Measurements from ENCODE around the gene MYOF. TPM values are rescaled to one million over a fixed set of nuclear protein-coding genes. Genes with fewer than 3 reads are reported as not detected.

MYOF gene
- total and polyA plus RNA-seq, 9 of the 15 experiments (the other 6 are each of a cell fraction or from before 2014, with no cell fraction given) = 0.06 to 0.27 TPM; not detected in 7

DNA sequence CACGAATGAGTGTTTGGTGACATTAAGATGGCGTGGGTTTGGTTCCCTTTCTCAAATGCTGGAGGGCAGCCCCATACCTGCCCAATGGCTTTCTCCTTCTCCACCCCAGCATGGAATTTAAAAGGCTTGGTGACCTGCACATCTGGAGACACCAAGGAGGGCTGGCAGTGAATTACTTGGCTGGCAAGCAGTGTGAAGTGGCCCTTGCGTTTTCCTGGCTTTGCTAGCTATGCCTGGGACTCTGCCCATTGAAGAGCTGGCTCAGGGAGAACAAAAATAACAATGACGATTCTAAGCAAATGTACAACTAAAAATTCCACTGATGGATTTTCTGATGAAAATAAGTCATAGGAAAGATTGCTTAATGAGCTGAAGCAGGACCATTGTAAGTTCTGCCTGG lies 204.8 kb downstream of the MYOF start:
- Histone ChIP-seq H3K79me2 (ENCODE audit: control insufficient read depth, insufficient read depth, low read length) (no peaks in the 10 kb centered on the region), H3K9me1 (ENCODE audit: control insufficient read depth, insufficient read depth, low read length) (no peaks in the 10 kb centered on the region), H3K4me3 (no peak overlapping the region), H3K4me1 (replicated peaks in 1 of 2; ENCODE audit: control insufficient read depth in 2 of 2, insufficient read depth in 2 of 2, low read length in 2 of 2) (no peaks in the 10 kb centered on the region), H4K20me1 (replicated peaks; ENCODE audit: control insufficient read depth, insufficient read depth, low read length) (no peaks in the 10 kb centered on the region), H3K9ac (ENCODE audit: insufficient read depth in 1 of 2, low read depth in 2 of 2, low read length in 2 of 2) (no peak overlapping the region), H2AFZ (ENCODE audit: low read depth, low read length) (no peak overlapping the region), H3K4me2 (ENCODE audit: insufficient read depth, low read length) (no peak overlapping the region), H3K36me3 (ENCODE audit: control insufficient read depth, insufficient read depth, low read length) (no peaks in the 10 kb centered on the region), H3K27me3 (ENCODE audit: control insufficient read depth in 2 of 2, insufficient read depth in 2 of 2, low read length in 2 of 2) (peaks cover 0 to 15% of the 10 kb centered on the region in 2 experiments; a peak in 3 of 5 replicates), H3K9me3 (replicated peaks; ENCODE audit: control insufficient read depth, insufficient read depth, low read depth, low read length) (no peaks in the 10 kb centered on the region), H3K27ac (ENCODE audit: extremely low read depth, low read depth, low read length) (no peak overlapping the region)
- no TSS peak for BruUV-seq (replicated peaks)
- TF ChIP-seq ZFPM2 (CRISPR knock-in tag; IDR thresholded peaks at IDR 0.05) (no peak), FOXA3 (CRISPR knock-in tag; conservative IDR thresholded peaks at IDR 0.05 in 1 of 2, IDR thresholded peaks at IDR 0.05 in 1 of 2) (no peak), NR4A1 (CRISPR knock-in tag; IDR thresholded peaks at IDR 0.05) (no peak), NR4A1 (tag; IDR thresholded peaks at IDR 0.05) (no peak), RBM34 (IDR thresholded peaks at IDR 0.05; ENCODE audit: borderline replicate concordance, insufficient read depth, low read length) (no peak), SNIP1 (IDR thresholded peaks at IDR 0.05; ENCODE audit: low read depth) (no peak), SP1 (CRISPR knock-in tag; IDR thresholded peaks at IDR 0.05) (no peak), PURB (CRISPR knock-in tag; IDR thresholded peaks at IDR 0.05; ENCODE audit: low read depth) (no peak), SMARCC2 (IDR thresholded peaks at IDR 0.05; ENCODE audit: low read depth) (no peak), CTBP1 (IDR thresholded peaks at IDR 0.05; ENCODE audit: borderline replicate concordance) (no peak), BRF1 (IDR thresholded peaks at IDR 0.05; ENCODE audit: borderline replicate concordance, extremely low read depth, insufficient read length) (no peak), ZNF23 (CRISPR knock-in tag; IDR thresholded peaks at IDR 0.05) (no peak), ZNF717 (CRISPR knock-in tag; IDR thresholded peaks at IDR 0.05) (no peak), YBX1 (IDR thresholded peaks at IDR 0.05) (no peak), ZNF232 (CRISPR knock-in tag; IDR thresholded peaks at IDR 0.05) (no peak), ARID2 (IDR thresholded peaks at IDR 0.05) (no peak), ETV5 (CRISPR knock-in tag; IDR thresholded peaks at IDR 0.05; ENCODE audit: low read depth) (no peak)
- no peak for ATAC-seq
- 2% methylated on average over 4 of the region's 4 CpGs for WGBS (ENCODE audit: insufficient coverage, low coverage, missing lambda C conversion rate)
- CTCF ChIA-PET (ENCODE audit: low intra/inter-chr PET ratio) = no interaction called here
- in situ Hi-C loops (cut with MboI) = no loop called here
- no peak for FAIRE-seq
- POLR2A ChIA-PET = no interaction called here
- DNase-seq (ENCODE audit: extremely low read depth in 1 of 4, low spot score in 3 of 4) = no peak
- intact Hi-C loops (cut with micrococcal nuclease) = no loop called here

Data from K562 (cell line).